OCI-LY1 (cell line): ENCODE data around the gene INPP5A.

Source experiments
- CTCF ChIP-seq: fragments of 200-600 bp; sonication (generic), shearing (Covaris generic); IDR thresholded peaks from 2 replicates; pipeline ENCODE4 v1.5.1; 2017; ENCODE audit warnings: mild to moderate bottlenecking, antibody characterized with exemption, low read length, moderate library complexity, mixed read lengths
- EZH2 ChIP-seq: fragments of 200-600 bp; sonication (generic), shearing (Covaris generic); IDR thresholded peaks from 2 replicates; pipeline ENCODE4 v1.8.0; 2017; ENCODE audit warnings: borderline replicate concordance, mixed run types, mild to moderate bottlenecking, antibody characterized with exemption, low read length, moderate library complexity, mixed read lengths

- TF ChIP-seq EZH2 (no peak), CTCF (no peak)
These were observed 11.8 kb downstream of the INPP5A start for GRCh38 chr10:132549371-132549770.
